Stimulated activated CD8-positive, alpha-beta memory T cell treated with anti-CD3 and anti-CD28 coated beads, Interleukin-12 subunit alpha, Interleukin-12 subunit beta, amount 100 ng/mL, for 24 hours (primary cell): ENCODE data around the gene DNAH7.
"Not testable (repeated sequence)": the region's sequence is repeated elsewhere in the genome, so short reads cannot be mapped to it uniquely, and the experiment has no call there.

Experiments used
- DNase-seq: peaks from one replicate; pipeline ENCODE4 v3.0.0-alpha.2; 2020; ENCODE audit errors: extremely low read depth

The DNAH7 gene

GRCh38 chr2:196068271-196069209 is at the start of gene DNAH7:
Gene DNAH7 (minus strand): TSS chr2:196068837. CDS start chr2:196068711, 126 bp downstream.
- DNase-seq = peak; percentile 69

GRCh38 chr2:196117214-196117705 is 48.6 kb upstream of the DNAH7 start:
- no peak for DNase-seq

GRCh38 chr2:196113061-196113974 is 44.7 kb upstream of the DNAH7 start:
- no peak for DNase-seq

- no peak for DNase-seq
Observed at GRCh38 chr2:196112418-196113034, 43.9 kb upstream of the DNAH7 start.

GRCh38 chr2:196108604-196109003 is 40.0 kb upstream of the DNAH7 start:
- DNase-seq = no peak

- no peak for DNase-seq
Observed at GRCh38 chr2:196105951-196106350, 37.3 kb upstream of the DNAH7 start.

- DNase-seq = no peak
Observed at GRCh38 chr2:196104066-196104465, 35.4 kb upstream of the DNAH7 start.

GRCh38 chr2:196103626-196104025 is 35.0 kb upstream of the DNAH7 start:
- DNase-seq = no peak

- DNase-seq = peak; percentile 17
Observed at GRCh38 chr2:196101325-196101991, 32.8 kb upstream of the DNAH7 start.

GRCh38 chr2:196099916-196100315 is 31.3 kb upstream of the DNAH7 start:
- DNase-seq = no peak

GRCh38 chr2:196097864-196098660 is 29.4 kb upstream of the DNAH7 start:
- DNase-seq = no peak

GRCh38 chr2:196096982-196097745 is 28.5 kb upstream of the DNAH7 start:
- DNase-seq = no peak

- no peak for DNase-seq
Observed at GRCh38 chr2:196096264-196096663, 27.6 kb upstream of the DNAH7 start.

GRCh38 chr2:196089448-196089847 is 20.8 kb upstream of the DNAH7 start:
- DNase-seq = not testable (repeated sequence)

GRCh38 chr2:196088203-196088602 is 19.6 kb upstream of the DNAH7 start:
- no peak for DNase-seq

GRCh38 chr2:196086517-196087368 is 18.1 kb upstream of the DNAH7 start:
- no peak for DNase-seq

- DNase-seq = no peak
Observed at GRCh38 chr2:196083601-196084000, 15.0 kb upstream of the DNAH7 start.

GRCh38 chr2:196080526-196080925 is 11.9 kb upstream of the DNAH7 start:
- DNase-seq = no peak

- no peak for DNase-seq
Observed at GRCh38 chr2:196079052-196079451, 10.4 kb upstream of the DNAH7 start.
